Stimulated activated naive CD8-positive, alpha-beta T cell treated with anti-CD3 and anti-CD28 coated beads, Interleukin-15, amount 100 ng/mL, for 72 hours (primary cell): ENCODE measurements around the gene PHYKPL.
A peak's percentile ranks its signal among the peaks of the same experiment; 100 is the strongest.

Experiments
- ATAC-seq: fragments of 150-1000 bp; cut with Tn5 transposase; 2 replicates; pipeline ENCODE4 v1.10.0; 2021; ENCODE audit warnings: mild to moderate bottlenecking, moderate library complexity
- DNase-seq, 2 donors: peaks; one replicate each; pipeline ENCODE4 v3.0.0; 2021 to 2022
- H3K27ac Mint-ChIP-seq, 2 donors: one replicate each; pipeline ENCODE4 v1.8.0; 2022; ENCODE audit warnings: mild to moderate bottlenecking in 2 of 2, mixed read lengths in 2 of 2, moderate library complexity in 2 of 2
- H3K27me3 Mint-ChIP-seq: one replicate; pipeline ENCODE4 v1.8.0; 2022; ENCODE audit warnings: mixed read lengths
- H3K4me1 Mint-ChIP-seq: one replicate; pipeline ENCODE4 v1.8.0; 2022; ENCODE audit warnings: mild to moderate bottlenecking, mixed read lengths
- H3K4me3 Mint-ChIP-seq, 2 donors: one replicate each; pipeline ENCODE4 v1.8.0; 2022; ENCODE audit warnings: mild to moderate bottlenecking in 2 of 2, mixed read lengths in 2 of 2, moderate library complexity in 1 of 2
- H3K9me3 Mint-ChIP-seq, 2 donors: one replicate each; pipeline ENCODE4 v1.8.0; 2022; ENCODE audit warnings: mixed read lengths in 2 of 2

The PHYKPL gene

DNA sequence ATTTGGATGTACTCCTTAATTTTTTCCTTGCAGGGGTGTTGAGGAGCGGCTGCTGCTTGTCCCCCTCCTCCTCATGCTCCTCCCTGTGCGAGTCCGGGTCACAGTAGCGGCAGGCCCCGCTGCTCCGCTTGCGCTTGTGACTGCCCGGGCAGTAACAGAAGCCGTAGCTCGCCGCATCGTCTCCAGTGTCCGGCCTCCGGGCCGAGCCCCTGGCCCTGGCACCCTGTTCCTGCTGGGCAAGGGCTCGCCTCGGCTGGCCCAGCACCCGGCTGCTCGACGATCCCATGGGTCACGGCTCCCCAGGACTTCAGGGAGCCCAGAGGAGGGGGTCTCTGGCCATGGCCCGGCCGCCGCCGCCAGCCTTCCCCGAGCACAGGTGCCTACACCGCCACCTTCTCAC, 45.6 kb downstream of the PHYKPL start, which contains the start of gene GMCL2:
GMCL2 (minus strand) TSS at position 358 of the 400 bp plus-strand sequence; CDS start at position 286, 72 bp downstream.
- Mint-ChIP-seq H3K9me3 (no peaks in the 10 kb centered on the region), H3K27ac (no peak within 1 kb of the TSS), H3K4me3 (no peak within 1 kb of the TSS), H3K27me3 (peaks cover 10% of the 10 kb centered on the region), H3K4me1 (peaks cover 8% of the 10 kb centered on the region)
- ATAC-seq = no peak
- DNase-seq = no peak

DNA sequence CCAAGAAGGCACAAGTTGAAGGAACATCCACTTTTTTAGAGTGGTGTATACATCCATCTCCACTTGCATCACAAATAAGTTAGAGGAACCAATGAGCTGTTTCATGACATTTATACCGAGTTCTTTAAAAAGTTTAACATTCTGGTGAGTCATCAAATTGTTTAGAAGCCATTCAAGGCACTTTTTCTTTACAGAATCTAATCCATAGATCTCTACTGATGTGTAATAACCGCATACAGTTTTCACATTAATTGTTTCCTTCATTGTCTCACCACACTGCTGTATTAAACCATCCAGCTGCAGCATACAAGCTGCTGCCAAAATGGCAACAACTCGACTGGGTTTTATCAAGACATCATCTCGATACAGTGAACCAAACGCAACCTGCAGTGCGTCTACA, 46.2 kb downstream of the PHYKPL start:
- Mint-ChIP-seq H3K27me3 (peaks cover 10% of the 10 kb centered on the region), H3K4me3 (no peak overlapping the region), H3K9me3 (no peaks in the 10 kb centered on the region), H3K4me1 (peaks cover 10% of the 10 kb centered on the region), H3K27ac (no peak overlapping the region)
- ATAC-seq (no peak), DNase-seq (no peak)

- DNase-seq (no peak), ATAC-seq (no peak)
- Mint-ChIP-seq H3K9me3 (no peaks in the 10 kb centered on the region), H3K4me3 (peak overlapping the region in 1 of 2 donors; percentile 13), H3K27me3 (no peaks in the 10 kb centered on the region), H3K27ac (no peak overlapping the region), H3K4me1 (peaks cover 10% of the 10 kb centered on the region)
Observed at GRCh38 chr5:178182158-178182876, 50.3 kb downstream of the PHYKPL start.

DNA sequence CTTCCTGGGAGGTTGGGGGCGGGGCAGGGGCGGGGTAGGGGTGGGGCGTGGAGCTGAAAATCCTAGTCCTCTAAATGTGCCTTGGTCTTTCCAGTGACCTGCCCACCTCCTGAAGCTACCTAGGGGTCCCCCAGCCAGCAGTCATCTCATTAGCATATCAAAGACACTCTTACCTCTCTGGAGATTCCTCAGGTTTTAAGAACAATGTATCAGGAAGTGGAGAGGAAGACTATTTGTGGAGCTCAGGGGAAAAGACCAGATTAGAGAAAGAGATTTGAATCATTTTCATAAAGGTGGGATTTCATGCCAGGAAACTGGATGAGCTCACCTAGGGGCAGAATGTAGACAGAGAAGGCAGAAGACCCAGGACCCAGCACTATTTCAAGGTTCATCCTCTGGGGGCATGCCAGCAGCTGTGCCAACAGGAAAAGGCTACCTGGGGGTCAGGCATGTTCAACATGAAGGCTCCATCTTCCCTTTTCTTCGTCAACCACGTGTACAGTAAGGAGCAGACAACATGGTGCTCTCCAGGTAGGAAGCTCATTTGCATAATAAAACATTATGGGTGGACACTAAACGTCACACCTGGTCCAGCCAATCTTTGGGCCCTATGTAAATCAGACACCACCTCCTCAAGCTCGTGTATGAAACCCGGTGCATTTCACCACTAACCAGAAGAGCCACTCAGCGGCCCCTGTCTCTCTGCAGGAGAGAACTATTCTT, 52.3 kb downstream of the PHYKPL start:
- Mint-ChIP-seq H3K27ac (peak overlapping the region in 1 of 2 donors; percentile 12), H3K9me3 (no peaks in the 10 kb centered on the region), H3K4me1 (peaks cover 10% of the 10 kb centered on the region), H3K4me3 (no peak overlapping the region), H3K27me3 (no peaks in the 10 kb centered on the region)
- DNase-seq (no peak), ATAC-seq (no peak)

- H3K9me3 Mint-ChIP-seq = no peaks in the 10 kb centered on the region
- no peak overlapping the region for H3K27ac Mint-ChIP-seq
- DNase-seq (no peak), ATAC-seq (no peak)
- no peak overlapping the region for H3K4me3 Mint-ChIP-seq
- no peaks in the 10 kb centered on the region for H3K27me3 Mint-ChIP-seq
- H3K4me1 Mint-ChIP-seq = peaks cover 8% of the 10 kb centered on the region
Observed at GRCh38 chr5:178177569-178177968, 55.0 kb downstream of the PHYKPL start.

DNA sequence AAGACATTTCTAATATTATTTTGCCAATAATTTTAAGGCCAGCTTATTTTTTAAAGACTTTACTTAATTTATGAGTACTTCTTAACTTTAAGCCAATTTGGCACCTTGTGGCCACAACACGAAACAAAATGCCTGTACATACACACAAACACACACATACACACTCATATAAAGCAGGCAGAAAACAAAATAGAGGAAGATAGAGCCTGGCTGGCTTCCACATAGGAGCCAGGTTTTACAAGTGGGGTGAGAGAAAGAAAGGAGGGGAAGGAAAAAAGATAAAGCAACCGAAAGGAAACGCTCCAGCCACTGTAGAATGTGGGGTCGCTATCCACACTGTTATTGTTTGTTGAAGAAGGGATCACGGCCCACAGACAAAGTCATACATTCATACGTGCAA, 55.8 kb downstream of the PHYKPL start:
- Mint-ChIP-seq H3K27me3 (no peaks in the 10 kb centered on the region), H3K4me3 (no peak overlapping the region), H3K9me3 (no peaks in the 10 kb centered on the region), H3K4me1 (peaks cover under 1% of the 10 kb centered on the region), H3K27ac (no peak overlapping the region)
- DNase-seq (no peak), ATAC-seq (no peak)

GRCh38 chr5:178174456-178174855, 58.1 kb downstream of the PHYKPL start:
- H3K4me3 Mint-ChIP-seq = no peak overlapping the region
- no peak for ATAC-seq
- no peaks in the 10 kb centered on the region for H3K4me1 Mint-ChIP-seq
- peaks cover 5% of the 10 kb centered on the region for H3K27me3 Mint-ChIP-seq
- H3K27ac Mint-ChIP-seq = no peak overlapping the region
- H3K9me3 Mint-ChIP-seq = no peaks in the 10 kb centered on the region
- no peak for DNase-seq

DNA sequence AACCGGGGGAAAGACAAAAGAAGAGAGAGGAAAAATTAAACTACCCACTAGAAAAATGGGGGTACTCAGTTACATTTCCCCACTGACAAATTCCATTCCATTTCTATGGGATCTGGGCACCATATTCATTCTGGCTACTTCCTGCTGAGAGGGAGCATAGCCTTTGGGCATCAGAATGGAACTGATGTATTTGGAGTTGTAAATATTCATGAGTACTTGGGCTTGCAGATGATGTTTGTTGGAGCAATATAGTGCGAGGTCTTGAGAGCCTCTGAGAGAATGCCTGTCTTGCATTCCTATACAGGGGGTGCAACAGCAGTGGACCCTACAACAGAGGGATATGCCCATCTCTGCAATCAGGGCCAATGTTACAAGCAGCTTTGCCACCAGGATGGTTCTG, 62.1 kb downstream of the PHYKPL start:
- no peak overlapping the region for H3K4me3 Mint-ChIP-seq
- DNase-seq (no peak), ATAC-seq (no peak)
- H3K27me3 Mint-ChIP-seq = peaks cover 10% of the 10 kb centered on the region
- no peaks in the 10 kb centered on the region for H3K4me1 Mint-ChIP-seq
- no peaks in the 10 kb centered on the region for H3K9me3 Mint-ChIP-seq
- no peak overlapping the region for H3K27ac Mint-ChIP-seq

- DNase-seq (no peak), ATAC-seq (no peak)
- Mint-ChIP-seq H3K27me3 (peaks cover 39% of the 10 kb centered on the region), H3K4me1 (peaks cover 14% of the 10 kb centered on the region), H3K4me3 (no peak overlapping the region), H3K27ac (no peak overlapping the region), H3K9me3 (no peaks in the 10 kb centered on the region)
Observed at GRCh38 chr5:178165581-178165980, 67.0 kb downstream of the PHYKPL start.

DNA sequence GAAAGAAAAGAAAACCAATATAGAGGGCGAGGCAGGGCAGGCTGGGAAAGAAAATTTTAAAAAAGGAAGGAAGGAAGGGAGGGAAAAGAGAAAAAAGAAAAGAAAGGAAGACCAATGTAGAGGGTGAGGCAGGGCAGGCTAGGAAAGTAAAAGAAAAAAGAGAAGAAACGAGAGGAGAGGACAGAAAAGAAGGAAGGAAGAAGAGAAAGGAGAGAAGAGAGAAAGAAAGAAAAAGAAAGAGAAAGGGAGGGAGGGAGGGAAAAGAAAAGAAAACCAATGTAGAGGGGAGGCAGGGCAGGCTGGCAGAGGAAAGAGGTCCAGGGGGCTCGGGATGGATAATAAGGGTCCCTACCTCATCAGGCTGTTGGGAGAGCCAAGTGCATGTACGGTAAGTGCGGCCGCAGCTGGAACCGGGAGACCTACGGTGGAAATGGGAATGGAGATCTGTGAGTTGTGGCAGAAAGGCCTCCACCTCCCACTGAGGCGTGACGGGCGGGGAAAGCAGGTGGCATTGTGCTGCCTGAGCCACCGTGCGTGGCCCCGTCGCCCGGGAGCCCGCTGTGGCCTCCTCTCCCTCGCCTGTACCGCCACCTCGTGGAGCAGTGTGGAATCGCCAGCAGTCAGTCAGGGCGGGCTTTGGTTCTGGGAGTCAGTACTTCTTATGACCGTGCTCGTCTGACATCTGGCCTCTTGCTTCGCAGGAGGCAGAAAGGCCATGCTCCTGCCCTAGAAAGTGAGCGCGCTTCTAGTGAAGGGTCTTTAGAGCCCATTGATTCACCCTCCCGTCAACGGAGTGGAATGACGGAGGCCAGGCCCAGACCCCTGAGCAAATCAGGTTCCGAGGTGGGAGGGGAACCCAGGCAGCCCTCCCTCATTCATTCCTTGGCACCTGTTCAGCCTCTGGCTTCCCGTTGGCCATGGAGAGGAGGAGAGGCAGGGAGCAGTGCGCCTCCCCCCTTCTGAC, 68.5 kb downstream of the PHYKPL start:
- peak overlapping the region; percentile 35 to 69 for H3K4me3 Mint-ChIP-seq
- peak; percentile 99 for ATAC-seq
- peaks cover 30% of the 10 kb centered on the region for H3K27me3 Mint-ChIP-seq
- peak; percentile 92 to 96 for DNase-seq
- H3K9me3 Mint-ChIP-seq = no peaks in the 10 kb centered on the region
- peaks cover 14% of the 10 kb centered on the region for H3K4me1 Mint-ChIP-seq
- H3K27ac Mint-ChIP-seq = peak overlapping the region in 1 of 2 donors; percentile 1

GRCh38 chr5:178162481-178162880, 70.1 kb downstream of the PHYKPL start:
- no peak for ATAC-seq
- Mint-ChIP-seq H3K27ac (no peak overlapping the region), H3K27me3 (peaks cover 28% of the 10 kb centered on the region), H3K4me3 (no peak overlapping the region), H3K9me3 (no peaks in the 10 kb centered on the region), H3K4me1 (peaks cover 14% of the 10 kb centered on the region)
- DNase-seq = no peak

DNA sequence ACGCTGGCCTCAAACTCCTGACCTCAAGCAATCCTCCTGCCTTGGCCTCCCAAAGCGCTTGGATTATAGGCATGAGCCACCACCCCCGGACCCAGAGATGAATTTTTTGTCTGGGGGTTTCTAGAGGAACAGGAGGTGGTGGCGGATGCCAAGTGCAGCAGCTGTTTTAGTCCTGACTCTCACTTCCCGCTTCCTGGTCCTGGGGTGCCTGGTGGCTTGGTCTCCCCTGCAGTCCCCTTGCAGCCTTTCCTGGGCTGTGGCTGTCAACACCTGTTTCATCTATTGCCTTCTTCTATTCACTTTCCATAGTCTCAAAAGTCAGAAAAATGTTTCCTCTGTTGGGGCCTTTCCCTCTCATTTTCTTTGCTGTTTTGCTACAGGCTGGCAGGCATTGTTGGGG, 72.4 kb downstream of the PHYKPL start:
- Mint-ChIP-seq H3K27me3 (peaks cover 28% of the 10 kb centered on the region), H3K27ac (no peak overlapping the region), H3K4me3 (no peak overlapping the region), H3K9me3 (no peaks in the 10 kb centered on the region), H3K4me1 (peaks cover 14% of the 10 kb centered on the region)
- DNase-seq (no peak), ATAC-seq (no peak)
